ENCODE data around the gene OSBPL3.

GRCh38 chr7:24795407-24795767 is 184.6 kb downstream of the OSBPL3 start:
- TF ChIP-seq CTCF (IDR thresholded peaks at IDR 0.05): no peak
- TF ChIP-seq POLR2A (IDR thresholded peaks at IDR 0.05): no peak

Data from body of pancreas (tissue), 4 donors.